H1 (cell line): Measurements from ENCODE around the gene TCEA2.

ENCODE experiments used
- BACH1 ChIP-seq: IDR thresholded peaks from 2 replicates; pipeline ENCODE4 v1.6.1; 2012; ENCODE audit warnings: low read length, improper control_type of control experiment
- CBX8 ChIP-seq: fragments of 300-800, 300-1000 bp; sonication (generic); IDR thresholded peaks from 2 replicates; pipeline ENCODE4 v1.7.1; 2016; ENCODE audit warnings: low read depth, low read length, borderline replicate concordance
- HDAC6 ChIP-seq: IDR thresholded peaks from one replicate; pipeline ENCODE4 v1.7.1; 2012; ENCODE audit warnings: low read depth, mild to moderate bottlenecking, inconsistent platforms, low read length, moderate library complexity
- PHF8 ChIP-seq: fragments of 200-600 bp; sonication (generic); conservative IDR thresholded peaks from 2 replicates; pipeline ENCODE4 v1.7.1; 2012; ENCODE audit warnings: low read depth, mild to moderate bottlenecking, inconsistent platforms, low read length, moderate library complexity
- POLR2A ChIP-seq, 2 experiments: IDR thresholded peaks; 1 replicate in 1 of 2; 2 replicates in 1 of 2; pipeline ENCODE4 v1.6.1; 2011; ENCODE audit warnings: low read depth in 2 of 2, low read length in 2 of 2, mild to moderate bottlenecking in 2 of 2; ENCODE audit errors: control extremely low read depth in 1 of 2
- POLR2AphosphoS5 ChIP-seq: IDR thresholded peaks from 2 replicates; pipeline ENCODE4 v1.6.1; 2011; ENCODE audit warnings: low read depth, low read length
- POU5F1 ChIP-seq: IDR thresholded peaks from 2 replicates; pipeline ENCODE4 v1.6.1; 2011; ENCODE audit warnings: low read depth, mild to moderate bottlenecking, low read length, moderate library complexity
- SP1 ChIP-seq: IDR thresholded peaks from 2 replicates; pipeline ENCODE4 v1.6.1; 2011; ENCODE audit warnings: low read depth, low read length
- SRF ChIP-seq: IDR thresholded peaks from 2 replicates; pipeline ENCODE4 v1.6.1; 2011; ENCODE audit warnings: mild to moderate bottlenecking, low read depth, low read length, moderate library complexity
- YY1 ChIP-seq: IDR thresholded peaks from 2 replicates; pipeline ENCODE4 v1.6.1; 2011; ENCODE audit warnings: low read depth, mild to moderate bottlenecking, low read length
- TF ChIP-seq, protein P1 (sequence below), 3 experiments: IDR thresholded peaks; 1 replicate in 2 of 3; 2 replicates in 1 of 3; pipeline versions ENCODE4 v1.5.1 to v1.6.1; 2011; ENCODE audit warnings: low read length in 3 of 3, mild to moderate bottlenecking in 3 of 3, inconsistent platforms in 2 of 3, low read depth in 1 of 3, moderate library complexity in 1 of 3; ENCODE audit not compliant: insufficient read depth in 1 of 3; ENCODE audit errors: control extremely low read depth in 1 of 3
- TF ChIP-seq, protein P2 (sequence below): IDR thresholded peaks from 2 replicates; pipeline ENCODE4 v1.6.1; 2012; ENCODE audit warnings: low read length, inconsistent platforms
- TF ChIP-seq, protein P3 (sequence below): IDR thresholded peaks from 2 replicates; pipeline ENCODE4 v1.6.1; 2012; ENCODE audit warnings: inconsistent platforms

DNA sequence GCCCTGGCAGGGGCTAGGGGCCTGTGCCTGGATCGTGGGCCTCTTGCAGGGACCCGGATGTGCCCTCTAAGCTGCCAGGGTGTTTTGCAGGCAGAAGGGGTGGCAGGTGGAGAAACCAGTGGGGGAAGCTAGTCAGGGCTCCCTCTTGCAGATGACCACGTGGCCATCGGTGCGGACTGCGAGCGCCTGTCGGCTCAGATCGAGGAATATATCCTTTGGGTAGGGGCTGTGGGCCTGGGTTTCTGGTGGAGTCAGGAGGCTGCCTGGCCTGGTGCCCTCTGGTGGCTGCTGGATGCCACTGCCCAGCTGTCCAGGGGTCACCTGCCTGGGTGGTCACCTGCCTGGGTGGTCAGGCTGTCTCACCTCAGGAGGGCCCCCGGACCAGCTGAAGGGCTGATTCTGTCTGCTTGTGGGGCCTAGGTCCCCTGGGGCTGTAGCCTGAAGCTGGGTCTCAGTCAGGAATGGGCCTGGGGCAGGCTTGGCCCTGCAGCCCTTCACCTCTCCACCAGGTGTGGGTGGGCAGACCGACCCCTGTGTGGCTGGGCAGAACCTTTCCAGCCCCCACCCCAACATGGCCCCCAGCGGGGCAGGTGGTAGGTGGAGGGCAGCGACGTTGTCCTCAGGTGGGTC, 6.7 kb downstream of the TCEA2 start:
- TF ChIP-seq, protein P1, sequence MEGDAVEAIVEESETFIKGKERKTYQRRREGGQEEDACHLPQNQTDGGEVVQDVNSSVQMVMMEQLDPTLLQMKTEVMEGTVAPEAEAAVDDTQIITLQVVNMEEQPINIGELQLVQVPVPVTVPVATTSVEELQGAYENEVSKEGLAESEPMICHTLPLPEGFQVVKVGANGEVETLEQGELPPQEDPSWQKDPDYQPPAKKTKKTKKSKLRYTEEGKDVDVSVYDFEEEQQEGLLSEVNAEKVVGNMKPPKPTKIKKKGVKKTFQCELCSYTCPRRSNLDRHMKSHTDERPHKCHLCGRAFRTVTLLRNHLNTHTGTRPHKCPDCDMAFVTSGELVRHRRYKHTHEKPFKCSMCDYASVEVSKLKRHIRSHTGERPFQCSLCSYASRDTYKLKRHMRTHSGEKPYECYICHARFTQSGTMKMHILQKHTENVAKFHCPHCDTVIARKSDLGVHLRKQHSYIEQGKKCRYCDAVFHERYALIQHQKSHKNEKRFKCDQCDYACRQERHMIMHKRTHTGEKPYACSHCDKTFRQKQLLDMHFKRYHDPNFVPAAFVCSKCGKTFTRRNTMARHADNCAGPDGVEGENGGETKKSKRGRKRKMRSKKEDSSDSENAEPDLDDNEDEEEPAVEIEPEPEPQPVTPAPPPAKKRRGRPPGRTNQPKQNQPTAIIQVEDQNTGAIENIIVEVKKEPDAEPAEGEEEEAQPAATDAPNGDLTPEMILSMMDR (IDR thresholded peaks at IDR 0.05; ENCODE audit: control extremely low read depth in 1 of 3, insufficient read depth in 1 of 3, low read depth in 1 of 3, low read length in 3 of 3), result peak; percentile 84 to 97 (median 94)
- TF ChIP-seq HDAC6 (no peak), YY1 (no peak), POLR2A (IDR thresholded peaks at IDR 0.05; ENCODE audit: control extremely low read depth in 1 of 2, low read depth in 2 of 2, low read length in 2 of 2) (no peak), SP1 (peak; percentile 16; the same call in 1 of the 2 replicates), POLR2AphosphoS5 (no peak), POU5F1 (no peak), CBX8 (no peak), BACH1 (no peak), SRF (no peak), PHF8 (no peak)
- TF ChIP-seq, protein P2, sequence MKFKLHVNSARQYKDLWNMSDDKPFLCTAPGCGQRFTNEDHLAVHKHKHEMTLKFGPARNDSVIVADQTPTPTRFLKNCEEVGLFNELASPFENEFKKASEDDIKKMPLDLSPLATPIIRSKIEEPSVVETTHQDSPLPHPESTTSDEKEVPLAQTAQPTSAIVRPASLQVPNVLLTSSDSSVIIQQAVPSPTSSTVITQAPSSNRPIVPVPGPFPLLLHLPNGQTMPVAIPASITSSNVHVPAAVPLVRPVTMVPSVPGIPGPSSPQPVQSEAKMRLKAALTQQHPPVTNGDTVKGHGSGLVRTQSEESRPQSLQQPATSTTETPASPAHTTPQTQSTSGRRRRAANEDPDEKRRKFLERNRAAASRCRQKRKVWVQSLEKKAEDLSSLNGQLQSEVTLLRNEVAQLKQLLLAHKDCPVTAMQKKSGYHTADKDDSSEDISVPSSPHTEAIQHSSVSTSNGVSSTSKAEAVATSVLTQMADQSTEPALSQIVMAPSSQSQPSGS, result no peak
- TF ChIP-seq, protein P3, sequence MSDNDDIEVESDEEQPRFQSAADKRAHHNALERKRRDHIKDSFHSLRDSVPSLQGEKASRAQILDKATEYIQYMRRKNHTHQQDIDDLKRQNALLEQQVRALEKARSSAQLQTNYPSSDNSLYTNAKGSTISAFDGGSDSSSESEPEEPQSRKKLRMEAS, result peak; percentile 63
